Measurements from ENCODE around the gene FBXL7.

FBXL7 gene

GRCh38 chr5:15737036-15737821, 237.2 kb downstream of the FBXL7 start:
- no peak overlapping the region for H3K4me2 ChIP-seq (ENCODE audit: low read depth, low read length, poor library complexity, severe bottlenecking)
- H3K79me2 ChIP-seq (ENCODE audit: insufficient read depth, low read length) = no peaks in the 10 kb centered on the region

GRCh38 chr5:15737871-15738664, 238.1 kb downstream of the FBXL7 start:
- H3K9ac ChIP-seq (ENCODE audit: low read depth, low read length, poor library complexity, severe bottlenecking) = no peak overlapping the region
- no peaks in the 10 kb centered on the region for H3F3A ChIP-seq (ENCODE audit: low read depth)
- H3K9me2 ChIP-seq (replicated peaks; ENCODE audit: low read depth, low read length) = no peaks in the 10 kb centered on the region
- TF ChIP-seq CTCF (conservative IDR thresholded peaks at IDR 0.05; ENCODE audit: low read length) (no peak), EZH2phosphoT487 (IDR thresholded peaks at IDR 0.05; ENCODE audit: borderline replicate concordance) (no peak)
- H3K4me2 ChIP-seq (ENCODE audit: low read depth, low read length, poor library complexity, severe bottlenecking) = no peak overlapping the region
- no peaks in the 10 kb centered on the region for H3K9me3 ChIP-seq (ENCODE audit: insufficient read depth, low read depth, low read length)
- H3K4me3 ChIP-seq (ENCODE audit: low read length, poor library complexity, severe bottlenecking) = no peak overlapping the region
- no peak overlapping the region for H2AFZ ChIP-seq (ENCODE audit: low read length)
- H4K20me1 ChIP-seq (ENCODE audit: insufficient read depth, low read length, poor library complexity, severe bottlenecking) = no peaks in the 10 kb centered on the region
- H3K4me1 ChIP-seq (ENCODE audit: insufficient read depth, low read length, poor library complexity, severe bottlenecking) = no peaks in the 10 kb centered on the region
- H3K79me2 ChIP-seq (ENCODE audit: insufficient read depth, low read length) = no peaks in the 10 kb centered on the region
- H3K36me3 ChIP-seq (ENCODE audit: insufficient read depth, low read length) = no peaks in the 10 kb centered on the region
- no peaks in the 10 kb centered on the region for H3K27me3 ChIP-seq (ENCODE audit: insufficient read depth, low read length, poor library complexity, severe bottlenecking)

More at GRCh38 chr5:15737036-15737821, 237.2 kb downstream of the FBXL7 start:
- no peaks in the 10 kb centered on the region for H3K27me3 ChIP-seq (ENCODE audit: insufficient read depth, low read length, poor library complexity, severe bottlenecking)
- H3K9me2 ChIP-seq (replicated peaks; ENCODE audit: low read depth, low read length) = no peaks in the 10 kb centered on the region
- H2AFZ ChIP-seq (ENCODE audit: low read length) = no peak overlapping the region
- no peak overlapping the region for H3K4me3 ChIP-seq (ENCODE audit: low read length, poor library complexity, severe bottlenecking)
- TF ChIP-seq EZH2phosphoT487 (IDR thresholded peaks at IDR 0.05; ENCODE audit: borderline replicate concordance) (no peak), CTCF (conservative IDR thresholded peaks at IDR 0.05; ENCODE audit: low read length) (no peak)
- H4K20me1 ChIP-seq (ENCODE audit: insufficient read depth, low read length, poor library complexity, severe bottlenecking) = no peaks in the 10 kb centered on the region
- no peaks in the 10 kb centered on the region for H3F3A ChIP-seq (ENCODE audit: low read depth)
- H3K4me1 ChIP-seq (ENCODE audit: insufficient read depth, low read length, poor library complexity, severe bottlenecking) = no peaks in the 10 kb centered on the region
- no peaks in the 10 kb centered on the region for H3K36me3 ChIP-seq (ENCODE audit: insufficient read depth, low read length)
- no peak overlapping the region for H3K9ac ChIP-seq (ENCODE audit: low read depth, low read length, poor library complexity, severe bottlenecking)
- no peaks in the 10 kb centered on the region for H3K9me3 ChIP-seq (ENCODE audit: insufficient read depth, low read depth, low read length)

- H2AFZ ChIP-seq (ENCODE audit: low read length) = no peak overlapping the region
- H3K27me3 ChIP-seq (ENCODE audit: insufficient read depth, low read length, poor library complexity, severe bottlenecking) = no peaks in the 10 kb centered on the region
- TF ChIP-seq EZH2phosphoT487 (IDR thresholded peaks at IDR 0.05; ENCODE audit: borderline replicate concordance) = no peak
- TF ChIP-seq CTCF (conservative IDR thresholded peaks at IDR 0.05; ENCODE audit: low read length) = no peak
- no peak overlapping the region for H3K9ac ChIP-seq (ENCODE audit: low read depth, low read length, poor library complexity, severe bottlenecking)
- no peaks in the 10 kb centered on the region for H3K9me3 ChIP-seq (ENCODE audit: insufficient read depth, low read depth, low read length)
- no peaks in the 10 kb centered on the region for H3K36me3 ChIP-seq (ENCODE audit: insufficient read depth, low read length)
- H3K4me2 ChIP-seq (ENCODE audit: low read depth, low read length, poor library complexity, severe bottlenecking) = no peak overlapping the region
- no peak overlapping the region for H3K4me3 ChIP-seq (ENCODE audit: low read length, poor library complexity, severe bottlenecking)
- H3F3A ChIP-seq (ENCODE audit: low read depth) = no peaks in the 10 kb centered on the region
- H3K79me2 ChIP-seq (ENCODE audit: insufficient read depth, low read length) = no peaks in the 10 kb centered on the region
- H4K20me1 ChIP-seq (ENCODE audit: insufficient read depth, low read length, poor library complexity, severe bottlenecking) = no peaks in the 10 kb centered on the region
- no peaks in the 10 kb centered on the region for H3K4me1 ChIP-seq (ENCODE audit: insufficient read depth, low read length, poor library complexity, severe bottlenecking)
- no peaks in the 10 kb centered on the region for H3K9me2 ChIP-seq (replicated peaks; ENCODE audit: low read depth, low read length)
Measured at GRCh38 chr5:15740383-15740782, 240.4 kb downstream of the FBXL7 start.
